Measurements from ENCODE around the gene EPX.

GRCh38 chr17:58233543-58233942 is 41.0 kb downstream of the EPX start:
- TF ChIP-seq POLR2AphosphoS5 (IDR thresholded peaks at IDR 0.05; ENCODE audit: low read depth) (no peak), CTCF (IDR thresholded peaks at IDR 0.05; ENCODE audit: insufficient read depth, low read length) (no peak), REST (IDR thresholded peaks at IDR 0.05; ENCODE audit: insufficient replicate concordance, low read depth) (no peak), GABPA (IDR thresholded peaks at IDR 0.05; ENCODE audit: low read depth) (no peak)
